Measurements from ENCODE around the gene ITGB1.
"Not testable (repeated sequence)": the region's sequence is repeated elsewhere in the genome, so short reads cannot be mapped to it uniquely, and the experiment has no call there.

Gene ITGB1

DNA sequence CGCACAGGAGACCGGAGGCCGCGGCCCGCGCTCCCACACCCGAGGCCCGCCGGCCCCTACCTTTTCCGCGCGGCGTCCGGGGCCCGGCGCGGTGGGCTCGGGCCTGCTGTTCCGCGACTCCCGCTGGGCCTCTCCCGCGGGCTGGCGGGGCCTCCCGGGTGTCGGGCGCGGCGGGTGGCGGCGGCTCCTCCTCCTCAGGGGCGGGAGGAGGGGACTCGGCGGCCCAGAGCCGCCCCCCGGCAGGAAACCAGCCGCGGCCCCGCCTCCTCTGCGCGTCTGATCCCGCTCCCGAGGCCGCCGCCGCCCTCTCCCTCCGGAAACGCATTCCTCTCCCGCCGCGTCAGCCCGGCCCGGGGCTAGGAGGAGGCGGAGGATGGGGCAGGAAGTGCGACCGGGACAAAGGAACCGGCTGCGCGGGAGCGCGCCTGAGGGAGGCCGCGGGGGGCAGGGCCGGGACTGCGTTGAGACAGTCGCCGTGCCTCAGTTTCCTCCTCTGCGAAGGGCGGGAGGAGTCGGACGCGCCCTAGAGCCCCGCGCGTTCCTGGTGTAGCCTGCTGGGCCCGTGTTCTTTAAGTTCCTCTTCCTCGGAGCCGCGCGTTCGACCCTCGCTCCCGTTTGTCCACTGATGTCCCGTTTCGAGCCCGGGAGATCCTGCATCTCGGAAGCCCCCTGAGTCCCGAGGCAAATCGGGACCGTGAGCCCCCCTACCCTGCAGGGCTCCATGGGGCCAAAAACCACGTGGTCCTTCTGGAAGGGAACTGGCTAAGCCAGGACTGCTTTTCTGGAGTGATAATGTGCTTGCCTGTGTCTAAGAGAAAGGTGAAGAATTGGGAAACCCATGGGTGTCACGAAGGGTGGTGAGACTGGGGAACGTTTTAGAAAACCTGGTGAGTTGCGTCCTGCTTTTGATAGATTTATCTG is at the start of gene ITGB1:
TSS of gene ITGB1 (minus strand) at position 146 of the 921 bp plus-strand sequence. CDS start 22,672 bp downstream, outside the sequence.
- peak; percentile 75 to 83 for ATAC-seq (replicated peaks)
- no peaks in the 10 kb centered on the region for H3K9me3 Mint-ChIP-seq
- DNase-seq: peak; percentile 74
- peak within 1 kb of the TSS; percentile 94 for H3K27ac Mint-ChIP-seq
- peaks cover 26 to 46% of the 10 kb centered on the region in 2 donors for H3K4me1 Mint-ChIP-seq
- peak within 1 kb of the TSS; percentile 84 to 98 for H3K4me3 Mint-ChIP-seq
- peaks cover 3 to 5% of the 10 kb centered on the region in 2 donors for H3K36me3 Mint-ChIP-seq
- no peaks in the 10 kb centered on the region for H3K27me3 Mint-ChIP-seq

DNA sequence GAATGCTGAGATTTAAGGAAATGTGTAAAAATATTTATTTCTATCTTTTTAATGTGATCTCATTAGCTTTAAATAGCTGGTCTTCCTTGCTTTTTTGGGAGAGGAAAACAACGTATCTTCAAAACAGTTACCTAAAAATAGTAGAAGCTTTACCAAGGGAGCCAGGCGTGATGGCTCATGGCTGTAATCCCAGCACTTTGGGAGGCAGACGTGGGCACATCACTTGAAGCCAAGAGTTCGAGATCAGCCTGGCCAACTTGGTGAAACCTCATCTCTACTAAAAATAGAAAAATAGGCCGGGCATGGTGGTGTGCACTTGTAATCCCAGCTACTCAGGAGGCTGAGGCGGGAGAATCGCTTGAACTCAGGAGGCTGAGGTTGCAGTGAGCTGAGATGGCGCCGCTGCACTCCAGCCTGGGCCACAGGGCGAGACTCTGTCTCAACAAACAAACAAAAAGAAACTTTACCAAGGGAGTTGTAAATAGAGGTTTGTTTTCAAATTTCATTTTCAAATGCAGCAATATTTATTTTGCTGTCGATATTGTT is 48.4 kb upstream of the ITGB1 start:
- Mint-ChIP-seq H3K36me3 (peaks cover 0 to 3% of the 10 kb centered on the region in 2 donors), H3K9me3 (peaks cover 0 to 3% of the 10 kb centered on the region in 2 donors), H3K4me1 (peaks cover 12 to 33% of the 10 kb centered on the region in 2 donors), H3K27me3 (peaks cover 24 to 26% of the 10 kb centered on the region in 2 donors), H3K27ac (no peak overlapping the region), H3K4me3 (no peak overlapping the region)
- DNase-seq (no peak), ATAC-seq (replicated peaks) (no peak)

DNA sequence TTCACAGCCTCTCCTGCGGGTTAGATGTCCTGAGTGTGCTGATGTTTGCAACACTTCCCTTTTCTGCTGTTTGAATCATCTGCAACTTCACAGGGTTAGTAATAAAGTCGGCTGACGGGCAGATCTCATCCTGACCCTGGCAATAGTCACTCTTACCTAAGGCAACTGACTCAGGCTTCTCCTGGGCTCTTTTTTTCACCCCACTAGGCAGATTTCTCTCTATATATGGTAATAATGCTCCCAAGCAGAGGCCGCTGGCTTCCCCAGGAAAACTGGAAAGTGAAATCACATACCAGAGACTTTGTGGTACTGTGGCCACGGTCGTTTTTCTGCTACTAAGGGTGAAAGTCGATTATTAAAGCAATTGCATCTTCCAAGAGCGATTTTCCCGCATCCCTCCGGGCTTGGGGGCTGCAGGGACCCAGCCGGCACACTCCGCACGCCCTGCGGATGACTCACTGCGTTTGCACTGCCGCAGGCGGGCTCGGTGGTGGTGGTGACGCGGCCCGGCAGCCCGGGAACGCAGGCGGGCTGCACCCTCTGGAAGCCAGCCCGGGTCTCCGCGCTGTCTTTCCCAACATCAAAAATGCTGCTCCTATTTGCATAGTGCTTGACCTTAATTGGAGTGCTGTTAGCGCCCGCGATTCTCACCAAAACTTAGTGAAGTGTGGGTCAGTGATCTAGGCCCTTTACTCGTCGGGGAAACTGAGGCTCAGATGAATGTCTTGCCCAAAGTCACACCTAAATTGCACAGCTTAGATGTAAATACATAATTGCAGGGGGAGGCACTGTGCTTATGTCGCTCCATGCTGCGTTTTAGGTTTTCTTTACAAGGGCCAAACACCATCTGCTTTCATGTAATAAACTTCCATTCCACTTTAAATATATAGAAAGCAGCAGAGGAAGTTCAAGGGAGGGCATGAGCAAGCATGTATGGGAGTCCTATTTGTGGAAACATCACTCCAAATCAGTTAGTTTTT is 47.6 kb upstream of the ITGB1 start:
- peak; percentile 36 for DNase-seq
- peak overlapping the region; percentile 59 for H3K27ac Mint-ChIP-seq
- ATAC-seq (replicated peaks): peak; percentile 93 to 94
- H3K4me1 Mint-ChIP-seq: peaks cover 12 to 32% of the 10 kb centered on the region in 2 donors
- H3K4me3 Mint-ChIP-seq: peak overlapping the region; percentile 75 to 78
- H3K27me3 Mint-ChIP-seq: peaks cover 23 to 28% of the 10 kb centered on the region in 2 donors
- H3K36me3 Mint-ChIP-seq: peaks cover 0 to 3% of the 10 kb centered on the region in 2 donors
- H3K9me3 Mint-ChIP-seq: peaks cover 0 to 3% of the 10 kb centered on the region in 2 donors

DNA sequence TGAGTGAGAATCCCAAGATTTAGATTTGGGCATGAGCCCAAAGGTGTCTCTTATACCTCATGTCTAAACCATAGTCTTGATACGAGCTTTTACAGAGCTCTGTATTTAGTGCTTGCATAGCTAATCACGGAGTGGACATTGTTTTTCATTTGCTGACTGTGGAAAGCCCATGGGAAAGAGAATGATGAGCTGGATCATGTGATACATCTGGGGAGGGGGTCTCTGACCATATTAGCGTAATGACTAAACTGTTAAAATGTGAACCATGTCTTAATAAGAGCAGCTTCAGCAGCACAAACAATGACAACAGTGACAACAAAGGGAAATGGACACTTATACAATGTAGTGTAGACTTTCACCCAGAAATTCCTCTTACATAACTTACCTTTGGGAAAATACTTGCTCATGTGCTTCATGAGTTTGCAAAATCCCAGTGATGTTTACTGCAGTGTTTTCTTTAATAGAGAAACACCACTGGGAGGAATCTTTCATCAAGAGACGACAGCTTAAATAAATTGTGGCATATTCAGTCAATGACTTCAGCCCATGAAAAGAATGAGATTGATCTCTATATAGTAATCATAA is 44.0 kb upstream of the ITGB1 start:
- Mint-ChIP-seq H3K4me3 (no peak overlapping the region), H3K4me1 (peaks cover 0 to 9% of the 10 kb centered on the region in 2 donors), H3K9me3 (peaks cover 9 to 11% of the 10 kb centered on the region in 2 donors), H3K36me3 (peaks cover 0 to 3% of the 10 kb centered on the region in 2 donors), H3K27ac (no peak overlapping the region), H3K27me3 (peaks cover 0 to 6% of the 10 kb centered on the region in 2 donors)
- ATAC-seq (replicated peaks) (no peak), DNase-seq (no peak)

DNA sequence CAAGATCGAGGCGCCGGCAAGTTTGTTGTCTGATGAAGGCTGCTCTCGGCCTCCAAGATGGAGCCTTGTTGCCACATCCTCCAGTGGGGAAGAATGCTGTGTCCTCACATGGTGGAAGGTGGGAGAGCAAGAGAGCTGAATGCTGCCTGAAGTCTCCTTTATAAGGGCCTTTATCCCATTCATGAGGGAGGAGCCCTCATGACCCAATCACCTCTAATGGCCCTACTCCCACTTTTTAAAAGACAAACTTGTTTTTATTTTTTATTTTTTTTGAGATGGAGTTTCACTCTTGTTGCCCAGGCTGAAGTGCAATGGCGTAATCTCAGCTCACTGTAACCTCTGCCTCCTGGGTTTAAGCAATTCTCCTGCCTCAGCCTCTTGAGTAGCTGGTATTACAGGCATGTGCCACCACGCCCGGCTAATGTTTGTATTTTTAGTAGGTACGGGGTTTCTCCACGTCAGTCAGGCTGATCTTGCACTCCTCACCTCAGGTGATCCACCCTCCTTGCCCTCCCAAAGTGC is 40.1 kb upstream of the ITGB1 start:
- peaks cover 10 to 14% of the 10 kb centered on the region in 2 donors for H3K4me1 Mint-ChIP-seq
- H3K36me3 Mint-ChIP-seq; ATAC-seq (replicated peaks); H3K4me3 Mint-ChIP-seq; H3K27ac Mint-ChIP-seq; DNase-seq: not testable (repeated sequence)
- peaks cover 10 to 18% of the 10 kb centered on the region in 2 donors for H3K9me3 Mint-ChIP-seq
- peaks cover 5 to 15% of the 10 kb centered on the region in 2 donors for H3K27me3 Mint-ChIP-seq

DNA sequence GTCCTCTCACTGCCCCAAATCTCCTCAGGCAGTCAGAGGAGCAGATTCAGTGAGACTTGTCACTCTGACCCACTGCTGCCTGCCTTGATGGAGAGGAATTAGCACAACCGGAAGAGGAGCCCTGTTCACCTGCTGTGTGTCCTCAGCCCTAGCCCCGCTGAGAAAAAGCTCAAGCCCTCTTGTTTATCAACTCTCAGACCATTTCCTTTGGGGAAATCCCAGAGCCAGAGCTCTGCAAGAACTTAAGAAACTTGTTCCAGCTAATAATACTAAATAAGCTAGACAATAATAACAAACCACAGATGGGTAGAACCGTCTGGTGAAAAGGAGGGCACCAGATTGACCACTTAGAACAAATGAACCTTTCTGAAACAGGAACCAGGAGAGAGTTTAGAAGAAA is 37.7 kb upstream of the ITGB1 start:
- Mint-ChIP-seq H3K9me3 (peaks cover 18 to 25% of the 10 kb centered on the region in 2 donors), H3K4me3 (no peak overlapping the region), H3K36me3 (no peaks in the 10 kb centered on the region), H3K4me1 (peaks cover 12 to 14% of the 10 kb centered on the region in 2 donors), H3K27me3 (peaks cover 8 to 9% of the 10 kb centered on the region in 2 donors), H3K27ac (no peak overlapping the region)
- ATAC-seq (replicated peaks) (peak; percentile 90 to 93), DNase-seq (peak; percentile 13)

DNA sequence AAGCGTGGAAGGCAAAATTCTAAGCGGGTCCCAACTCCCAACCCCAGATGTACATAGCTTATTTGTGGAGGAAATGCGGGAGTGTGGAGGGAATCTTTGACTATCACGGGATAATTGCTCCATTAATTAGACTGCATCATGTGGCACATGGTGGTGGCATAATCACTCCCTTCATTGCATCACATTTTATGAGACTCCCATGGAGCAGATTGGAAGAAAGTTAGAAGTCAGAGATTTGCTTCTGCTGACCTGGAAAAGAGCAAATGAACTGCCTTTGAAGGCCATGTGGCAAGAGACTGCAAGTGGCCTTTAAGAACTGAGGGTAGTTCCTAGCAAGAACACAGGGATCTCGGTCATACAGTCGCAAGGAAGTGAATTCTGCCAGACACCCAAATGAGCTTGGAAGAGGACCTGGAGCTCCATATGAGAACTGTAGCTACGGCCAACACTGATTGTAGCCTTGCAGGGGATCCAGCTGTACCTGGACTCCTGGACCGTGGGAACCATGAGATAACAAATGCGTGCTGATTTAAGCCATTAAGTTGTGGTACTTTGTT is 37.1 kb upstream of the ITGB1 start:
- no peak for ATAC-seq (replicated peaks)
- peaks cover 12 to 14% of the 10 kb centered on the region in 2 donors for H3K4me1 Mint-ChIP-seq
- peaks cover 19 to 25% of the 10 kb centered on the region in 2 donors for H3K9me3 Mint-ChIP-seq
- peak overlapping the region; percentile 76 for H3K27ac Mint-ChIP-seq
- H3K27me3 Mint-ChIP-seq: peaks cover 9 to 10% of the 10 kb centered on the region in 2 donors
- DNase-seq: no peak
- H3K36me3 Mint-ChIP-seq: no peaks in the 10 kb centered on the region
- H3K4me3 Mint-ChIP-seq: no peak overlapping the region

DNA sequence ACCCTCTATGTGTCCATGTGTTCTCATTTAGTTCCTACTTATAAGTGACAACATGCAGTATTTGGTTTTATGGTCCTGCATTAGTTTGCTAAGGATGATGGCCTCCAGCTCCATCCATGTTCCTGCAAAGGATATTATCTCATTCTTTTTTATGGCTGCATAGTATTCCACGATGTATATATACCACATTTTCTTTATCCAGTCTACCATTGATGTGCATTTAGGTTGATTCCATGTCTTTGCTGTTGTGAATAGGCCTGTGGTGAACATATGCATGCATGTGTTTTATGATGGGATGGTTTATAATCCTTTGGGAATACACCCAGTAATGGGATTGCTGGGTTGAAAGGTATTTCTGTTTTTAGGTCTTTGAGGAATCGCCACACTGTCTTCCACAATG is 36.6 kb upstream of the ITGB1 start:
- ATAC-seq (replicated peaks): not testable (repeated sequence)
- H3K4me1 Mint-ChIP-seq: peaks cover 12 to 14% of the 10 kb centered on the region in 2 donors

DNA sequence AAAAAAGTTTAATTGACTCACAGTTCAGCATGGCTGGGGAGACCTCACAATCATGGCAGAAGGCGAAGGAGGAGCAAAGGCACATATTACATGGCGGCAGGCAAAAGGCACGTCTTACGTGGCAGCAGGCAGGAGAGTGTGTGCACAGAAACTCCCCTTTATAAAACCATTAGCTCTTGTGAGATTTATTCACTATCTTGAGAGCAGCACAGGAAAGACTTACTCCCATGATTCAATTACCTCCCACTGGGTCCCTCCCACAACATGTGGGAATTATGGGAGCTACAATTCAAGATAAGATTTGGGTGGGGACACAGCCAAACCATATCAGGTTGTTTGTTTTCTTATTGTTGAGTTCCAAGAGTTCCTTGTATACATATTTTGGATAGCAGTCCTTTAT is 34.3 kb upstream of the ITGB1 start:
- Mint-ChIP-seq H3K4me1 (peaks cover 12 to 14% of the 10 kb centered on the region in 2 donors), H3K27me3 (peaks cover 9 to 15% of the 10 kb centered on the region in 2 donors), H3K9me3 (peaks cover 14 to 18% of the 10 kb centered on the region in 2 donors)
- ATAC-seq (replicated peaks); H3K4me3 Mint-ChIP-seq; DNase-seq; H3K36me3 Mint-ChIP-seq; H3K27ac Mint-ChIP-seq: not testable (repeated sequence)

More for the DNA sequence above, 36.6 kb upstream of the ITGB1 start:
- Mint-ChIP-seq H3K27me3 (peaks cover 9 to 12% of the 10 kb centered on the region in 2 donors), H3K9me3 (peaks cover 20 to 21% of the 10 kb centered on the region in 2 donors)
- not testable (repeated sequence) for H3K36me3 Mint-ChIP-seq, H3K4me3 Mint-ChIP-seq, H3K27ac Mint-ChIP-seq, DNase-seq

DNA sequence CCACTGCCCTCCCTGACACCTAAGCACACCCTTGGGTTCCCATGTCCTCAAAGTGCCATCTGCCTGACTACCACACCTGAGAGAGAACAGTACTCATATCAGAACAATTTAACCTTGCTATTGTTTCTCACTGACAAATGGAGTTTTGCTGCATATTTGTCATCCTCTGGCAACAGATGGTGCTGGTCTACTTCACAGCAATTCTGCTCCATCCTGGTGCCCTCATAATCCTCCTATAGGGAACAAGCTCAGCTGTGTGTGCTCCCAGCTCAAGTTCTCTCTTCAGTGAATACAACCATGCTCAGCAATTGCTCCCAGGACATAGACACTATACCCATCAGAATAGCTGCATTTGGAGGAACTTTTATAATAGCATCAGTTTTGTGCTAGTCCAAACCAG is 32.8 kb upstream of the ITGB1 start:
- peaks cover 14 to 18% of the 10 kb centered on the region in 2 donors for H3K9me3 Mint-ChIP-seq
- ATAC-seq (replicated peaks): no peak
- no peak for DNase-seq
- no peak overlapping the region for H3K27ac Mint-ChIP-seq
- H3K4me1 Mint-ChIP-seq: peaks cover 8 to 9% of the 10 kb centered on the region in 2 donors
- H3K27me3 Mint-ChIP-seq: peaks cover 9 to 15% of the 10 kb centered on the region in 2 donors
- H3K4me3 Mint-ChIP-seq: no peak overlapping the region
- H3K36me3 Mint-ChIP-seq: no peaks in the 10 kb centered on the region

DNA sequence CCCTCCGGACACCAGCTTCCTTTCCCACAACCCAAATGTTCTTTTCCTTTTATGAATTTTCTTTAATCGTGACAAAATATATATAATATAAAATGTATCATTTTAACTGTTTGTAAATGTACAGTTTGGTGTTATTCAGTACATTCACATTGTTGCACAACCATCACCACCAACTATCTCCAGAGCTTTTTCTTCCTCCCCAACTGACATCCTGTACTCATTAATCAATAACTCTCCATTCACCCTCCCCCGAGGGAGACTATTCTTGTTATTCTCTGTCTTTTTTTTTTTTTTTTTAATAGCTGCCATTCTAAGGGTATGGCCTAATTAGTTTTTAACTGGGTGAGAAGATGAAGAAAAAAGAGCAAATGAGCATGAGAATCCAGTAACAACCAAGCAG is 30.6 kb upstream of the ITGB1 start:
- no peak overlapping the region for H3K27ac Mint-ChIP-seq

DNA sequence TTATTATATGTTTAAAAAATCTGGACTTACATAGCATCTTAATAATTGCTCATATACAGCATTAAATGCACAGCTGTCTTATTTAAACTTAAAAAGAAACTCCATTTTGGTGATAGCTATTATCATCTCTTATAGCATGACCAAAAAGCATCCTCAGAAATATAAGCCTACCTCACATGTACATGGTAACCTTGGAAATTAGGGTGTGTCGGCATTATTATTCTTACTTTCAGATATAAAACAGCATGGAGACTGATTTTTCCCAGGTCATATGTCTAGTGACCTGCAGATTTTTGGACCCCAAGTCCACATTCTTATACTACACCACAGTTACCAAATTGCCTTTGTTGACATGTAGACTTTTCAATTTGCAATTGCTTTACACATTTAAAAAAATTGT is 29.1 kb upstream of the ITGB1 start:
- Mint-ChIP-seq H3K36me3 (no peaks in the 10 kb centered on the region), H3K4me3 (no peak overlapping the region), H3K27me3 (peaks cover 0 to 9% of the 10 kb centered on the region in 2 donors), H3K9me3 (peaks cover 5 to 9% of the 10 kb centered on the region in 2 donors), H3K27ac (no peak overlapping the region), H3K4me1 (peaks cover 0 to 2% of the 10 kb centered on the region in 2 donors)
- ATAC-seq (replicated peaks): no peak
- DNase-seq: no peak

More for the DNA sequence above, 30.6 kb upstream of the ITGB1 start:
- no peak for ATAC-seq (replicated peaks)
- Mint-ChIP-seq H3K4me3 (no peak overlapping the region), H3K9me3 (peaks cover 11 to 12% of the 10 kb centered on the region in 2 donors), H3K36me3 (no peaks in the 10 kb centered on the region), H3K4me1 (peaks cover 0 to 2% of the 10 kb centered on the region in 2 donors), H3K27me3 (peaks cover 0 to 9% of the 10 kb centered on the region in 2 donors)
- no peak for DNase-seq

All from stimulated activated naive B cell treated with anti-CD40 and anti-IgM and Interleukin-4, amounts not matched to agents 10 μg/mL and 1 μg/mL and 100 μg/mL, for 72 hours (primary cell).